Right ventricle myocardium superior (tissue), 1 donor: ENCODE results near the gene POT1. TPM values are rescaled to one million over a fixed set of nuclear protein-coding genes. Genes with fewer than 3 reads are reported as not detected.

Experiments
- ATAC-seq: fragments of 200-7000 bp; cut with Tn5 transposase; one replicate; pipeline ENCODE4 v1.9.1; 2020; ENCODE audit warnings: mild to moderate bottlenecking; ENCODE audit not compliant: poor library complexity
- DNase-seq: peaks from one replicate; pipeline ENCODE4 v3.0.0-alpha.2; 2020
- intact Hi-C: fragments of 100-400 bp; cut with DNase I; formaldehyde crosslinking; loops from one replicate; pipeline ENCODE4 v1.11.2; 2022
- total RNA-seq: library from RNA; stranded (reverse); fragmentation: NEBNext Ultra II Directional; extraction: Animal tissue kit (Norgen Biotek cat#: 25700); gene quantifications from one replicate; pipeline ENCODE4 v1.2.1, GENCODE V29; 2021
- donor health status: DM: no; HTN: yes; CAD: no; lungs with severe emphysema.

Gene POT1
- total RNA-seq, 1 donor from 2014 or later = 13.4 TPM

GRCh38 chr7:124781907-124782734 is 147.5 kb downstream of the POT1 start:
- intact Hi-C loops = no loop called here
- no peak for DNase-seq
- ATAC-seq = no peak

DNA sequence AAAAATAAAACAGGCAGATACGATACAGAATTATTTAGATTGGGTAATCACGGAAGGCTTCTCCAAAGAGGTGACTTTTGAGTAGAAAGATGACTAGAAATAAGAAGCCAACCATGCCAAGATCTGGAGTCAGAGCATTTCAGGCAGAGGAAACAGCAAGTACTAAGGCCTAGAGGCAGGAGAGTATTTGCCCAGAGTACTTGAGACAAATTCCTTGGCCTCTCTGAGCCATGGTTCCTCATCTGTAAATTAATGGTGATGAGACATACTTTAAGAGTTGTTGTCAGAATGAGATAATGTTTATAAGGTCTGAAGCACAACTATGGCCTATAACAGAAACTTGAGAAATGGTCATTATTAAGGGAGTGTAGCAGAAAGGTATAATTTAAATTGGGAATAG is 148.2 kb downstream of the POT1 start:
- intact Hi-C loops = no loop called here
- DNase-seq (no peak), ATAC-seq (no peak)

DNA sequence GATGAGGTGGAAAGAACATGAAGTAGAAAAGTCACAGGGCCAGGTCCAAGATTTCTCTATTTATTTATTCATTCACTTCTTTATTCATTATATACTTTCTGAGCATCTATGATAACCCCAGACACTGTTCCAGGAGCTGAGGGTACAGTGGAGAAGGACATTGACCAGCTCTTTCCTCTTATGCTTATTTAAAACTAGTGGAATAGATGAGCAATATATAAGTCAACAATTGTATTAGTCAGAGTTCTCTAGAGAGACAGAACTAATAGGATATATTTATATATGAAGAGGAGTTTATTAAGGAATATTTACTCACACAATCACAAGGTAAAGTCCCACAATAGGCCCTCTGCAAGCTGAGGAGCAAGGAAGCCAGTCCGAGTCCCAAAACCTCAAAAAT is 149.0 kb downstream of the POT1 start:
- DNase-seq = no peak
- intact Hi-C loops = no loop called here
- ATAC-seq = no peak

DNA sequence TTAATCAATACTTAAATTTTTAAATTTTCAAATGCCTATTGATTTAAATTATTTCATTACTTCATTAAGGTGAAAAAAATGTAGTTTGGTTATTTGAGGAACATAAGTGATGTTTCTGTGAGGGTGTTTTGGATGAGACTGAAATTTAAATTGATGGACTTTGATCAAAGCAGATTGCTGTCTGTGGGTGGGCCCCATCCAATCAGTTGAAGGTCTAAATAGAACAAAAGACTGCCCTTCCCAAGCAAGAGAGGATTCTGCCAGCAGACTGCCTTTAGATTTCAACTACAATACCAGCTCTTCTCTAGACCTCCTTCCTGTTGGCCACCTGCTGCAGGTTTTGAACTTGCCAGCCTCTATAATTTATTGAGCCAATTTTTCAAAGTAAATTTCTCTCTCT is 149.6 kb downstream of the POT1 start:
- DNase-seq = no peak
- ATAC-seq = no peak
- intact Hi-C loops = no loop called here

DNA sequence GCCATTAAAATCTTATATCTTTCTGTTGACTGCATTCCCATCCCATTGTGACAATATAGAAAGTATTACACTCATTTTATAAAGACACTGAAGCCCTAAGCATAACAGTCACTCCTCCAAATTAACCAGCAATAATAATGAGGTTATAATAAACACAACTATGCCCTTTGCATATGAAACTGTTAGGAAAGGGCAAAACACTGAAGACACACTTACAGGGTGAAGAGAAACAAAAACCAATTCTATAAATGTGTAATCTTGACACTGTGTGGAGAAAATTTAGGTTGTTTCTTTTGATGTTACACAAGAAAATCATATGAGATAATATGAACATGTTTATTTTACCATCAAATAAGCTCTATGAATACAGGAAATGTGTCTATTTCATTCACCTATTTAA is 150.0 kb downstream of the POT1 start:
- ATAC-seq (no peak), DNase-seq (no peak)
- intact Hi-C loops = no loop called here

- no peak for ATAC-seq
- intact Hi-C loops = no loop called here
- DNase-seq = no peak
These were observed 150.4 kb downstream of the POT1 start for GRCh38 chr7:124779194-124779593.

DNA sequence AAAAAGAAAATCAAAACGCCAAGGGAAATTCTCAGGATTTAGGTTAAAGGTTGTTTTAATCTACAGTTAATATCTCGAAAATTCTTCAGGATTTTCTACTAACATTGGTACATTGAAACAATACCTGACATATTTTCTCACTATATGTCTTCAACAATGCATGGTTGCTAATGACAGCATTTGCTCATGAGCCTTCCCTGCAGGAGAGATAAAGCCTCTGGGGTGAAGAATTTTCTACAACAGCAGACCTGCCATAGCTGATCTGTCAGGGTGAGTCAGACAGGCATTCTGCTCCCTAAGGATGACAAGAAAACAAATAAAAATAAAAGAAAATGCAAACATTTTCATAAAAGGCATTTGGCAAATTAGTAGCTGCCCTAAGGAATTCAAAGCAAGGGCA is 152.4 kb downstream of the POT1 start:
- DNase-seq (no peak), ATAC-seq (no peak)
- intact Hi-C loops = no loop called here

GRCh38 chr7:124776153-124776552 is 153.5 kb downstream of the POT1 start:
- DNase-seq = no peak
- intact Hi-C loops = no loop called here
- no peak for ATAC-seq

- ATAC-seq (no peak), DNase-seq (no peak)
- intact Hi-C loops = no loop called here
These were observed 154.2 kb downstream of the POT1 start for GRCh38 chr7:124775422-124775821.

DNA sequence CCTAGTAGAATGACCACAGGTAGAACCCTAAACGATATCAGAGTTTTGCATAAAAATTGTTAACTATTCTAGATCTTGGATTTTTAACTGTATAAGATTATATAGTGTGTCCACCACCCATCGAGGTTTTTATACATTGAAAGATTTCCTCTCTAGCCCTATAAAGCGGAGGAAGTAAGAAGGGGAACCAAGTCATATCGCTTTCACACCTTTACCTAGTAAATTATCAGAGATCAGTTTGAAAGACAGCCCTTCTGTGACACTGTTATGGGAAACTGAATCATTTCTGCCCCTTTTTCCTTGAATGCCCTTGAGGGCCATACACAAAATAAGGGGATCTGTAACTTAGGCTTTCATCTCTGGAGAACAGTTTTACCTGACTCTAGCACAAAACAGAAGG is 155.7 kb downstream of the POT1 start:
- intact Hi-C loops = no loop called here
- DNase-seq = no peak
- ATAC-seq = no peak

- intact Hi-C loops = no loop called here
- no peak for DNase-seq
- no peak for ATAC-seq
These were observed 156.3 kb downstream of the POT1 start for GRCh38 chr7:124773339-124773738.

Other genes starting within 250 kb of the POT1 start
- gene GPR37, start 164.0 kb downstream of the POT1 start, total RNA-seq = not detected